ENCODE data around the gene CDH13. TPM values are rescaled to one million over a fixed set of nuclear protein-coding genes. Genes with fewer than 3 reads are reported as not detected.

The CDH13 gene
- total and polyA plus RNA-seq, 2 of the 8 experiments (the other 6 are each of a cell fraction or from before 2014, with no cell fraction given): 2.3 to 2.4 TPM

GRCh38 chr16:82767808-82768207, 141.0 kb downstream of the CDH13 start:
- Histone ChIP-seq H3K56ac (replicated peaks; ENCODE audit: insufficient read length, low read depth, low read length) (no peak overlapping the region), H2BK120ac (replicated peaks; ENCODE audit: low read depth, low read length) (no peak overlapping the region), H3K23ac (ENCODE audit: insufficient read length) (no peak overlapping the region), H3K18ac (ENCODE audit: extremely low read depth, low read length) (no peak overlapping the region), H3K4me2 (ENCODE audit: insufficient read depth in 1 of 2, low read depth in 2 of 2, low read length in 2 of 2) (no peak overlapping the region), H4K8ac (ENCODE audit: extremely low read depth, insufficient read depth, low read length) (no peak overlapping the region), H2BK15ac (ENCODE audit: low read length) (no peak overlapping the region; the same call in 1 of the 2 replicates), H3K79me1 (ENCODE audit: low read depth, low read length) (no peaks in the 10 kb centered on the region; the same call in 1 of the 2 replicates), H4K91ac (replicated peaks; ENCODE audit: insufficient read length, low read length) (no peak overlapping the region), H3K79me2 (ENCODE audit: control insufficient read depth in 1 of 2, insufficient read depth in 2 of 2, low read length in 2 of 2) (no peaks in the 10 kb centered on the region), H3K27me3 (replicated peaks in 1 of 4; ENCODE audit: control insufficient read depth in 3 of 4, extremely low read depth in 1 of 4, insufficient read depth in 3 of 4, low read length in 3 of 4) (no peaks in the 10 kb centered on the region), H3K4ac (replicated peaks; ENCODE audit: insufficient read length, low read depth, low read length) (no peak overlapping the region), H2BK5ac (ENCODE audit: low read depth, low read length) (no peak overlapping the region), H4K20me1 (replicated peaks in 1 of 2; ENCODE audit: control insufficient read depth in 1 of 2, insufficient read depth in 2 of 2, low read length in 2 of 2) (no peaks in the 10 kb centered on the region), H3K27ac (ENCODE audit: low read depth, low read length) (no peak overlapping the region), H3K9ac (replicated peaks in 1 of 4; ENCODE audit: extremely low read depth in 1 of 4, low read depth in 3 of 4, low read length in 3 of 4) (no peak overlapping the region), H3K14ac (ENCODE audit: insufficient read length) (no peak overlapping the region), H2AK5ac (ENCODE audit: low read depth, low read length) (no peak overlapping the region), H2AFZ (ENCODE audit: low read length) (no peak overlapping the region), H3K9me3 (ENCODE audit: insufficient read depth in 2 of 2, low read depth in 1 of 2, low read length in 1 of 2) (no peaks in the 10 kb centered on the region), H2BK12ac (ENCODE audit: low read depth, low read length) (no peak overlapping the region), H3K4me1 (replicated peaks in 1 of 4; ENCODE audit: control insufficient read depth in 3 of 4, insufficient read depth in 4 of 4, low read length in 3 of 4) (no peaks in the 10 kb centered on the region), H3K23me2 (ENCODE audit: low read depth, low read length) (no peaks in the 10 kb centered on the region), H4K5ac (ENCODE audit: insufficient read length, low read depth, low read length) (no peak overlapping the region), H2BK20ac (ENCODE audit: low read length) (no peak overlapping the region), H3K36me3 (ENCODE audit: control insufficient read depth in 2 of 4, insufficient read depth in 4 of 4, low read length in 3 of 4) (no peaks in the 10 kb centered on the region), H3K4me3 (ENCODE audit: extremely low read depth in 1 of 4, insufficient read depth in 2 of 4, low read depth in 3 of 4, low read length in 4 of 4) (no peak overlapping the region)
- CTCF ChIA-PET (ENCODE audit: partially characterized antibody): interaction anchor here (0.6 to 1.9 kb wide), 2 partner anchors 12 to 1033 kb away, joined by 3 to 7 read pairs; no protein-coding TSS in a partner anchor
- WGBS, 2 experiments (ENCODE audit: extremely low coverage in 1 of 2, insufficient coverage in 1 of 2, insufficient read length in 1 of 2, insufficient replicate concordance in 2 of 2, low coverage in 1 of 2, low lambda C conversion rate in 2 of 2, missing lambda C conversion rate in 1 of 2): 91% methylated on average over 4 of the region's 4 CpGs; no CpG with 5 or more reads in 1 of the 2 experiments
- POLR2A ChIA-PET (ENCODE audit: partially characterized antibody): no interaction called here
- DNase-seq (ENCODE audit: low read depth in 1 of 2, low spot score in 2 of 2) (no peak), FAIRE-seq (no peak)
- TF ChIP-seq GABPA (IDR thresholded peaks at IDR 0.05; ENCODE audit: borderline replicate concordance, insufficient read depth, low read length) (no peak), KDM4A (IDR thresholded peaks at IDR 0.05; ENCODE audit: low read depth, low read length, severe bottlenecking) (no peak), HDAC2 (IDR thresholded peaks at IDR 0.05; ENCODE audit: borderline replicate concordance in 1 of 2, low read depth in 2 of 2, low read length in 2 of 2) (no peak), TAF1 (IDR thresholded peaks at IDR 0.05; ENCODE audit: low read depth, low read length) (no peak)
